ENCODE results near the gene CLTB. TPM values are rescaled to one million over a fixed set of nuclear protein-coding genes. Genes with fewer than 3 reads are reported as not detected.

The CLTB gene
- total and polyA plus RNA-seq, 10 of the 15 experiments (the other 5 are each of a cell fraction or from before 2014, with no cell fraction given): 1.6 to 52.8 (median 36.9) TPM

DNA sequence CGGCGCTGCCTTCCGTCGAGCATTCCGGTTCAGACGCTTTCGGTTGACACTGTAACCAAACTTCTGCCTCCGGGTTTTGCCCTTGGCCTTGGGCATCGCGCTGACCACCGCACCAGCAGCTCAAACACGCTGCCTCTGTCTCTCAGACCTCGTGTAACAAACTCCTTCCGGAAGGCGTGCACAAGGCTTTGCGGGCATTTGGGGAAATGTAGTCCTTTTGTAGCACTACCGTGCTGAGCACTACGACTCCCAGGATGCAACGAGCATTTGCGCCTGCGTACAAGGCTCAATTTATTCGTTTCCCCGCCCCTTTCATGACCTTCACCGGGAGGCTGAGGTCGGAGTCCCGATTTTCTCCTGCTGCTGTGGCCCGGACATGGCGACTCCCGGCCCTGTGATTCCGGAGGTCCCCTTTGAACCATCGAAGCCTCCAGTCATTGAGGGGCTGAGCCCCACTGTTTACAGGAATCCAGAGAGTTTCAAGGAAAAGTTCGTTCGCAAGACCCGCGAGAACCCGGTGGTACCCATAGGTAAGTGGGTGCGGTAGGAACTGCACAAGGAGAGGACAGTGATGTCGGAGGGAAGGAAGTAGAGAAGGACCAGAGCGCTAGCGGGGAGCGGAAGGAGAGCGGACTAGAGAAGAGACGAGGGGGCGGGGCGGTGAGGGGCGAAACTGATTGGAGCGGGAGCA, 27.8 kb downstream of the CLTB start, which contains the start of the genes HIGD2A and NOP16 (continued):
- TF ChIP-seq ZNF24 (IDR thresholded peaks at IDR 0.05) (no peak), STAT1 (conservative IDR thresholded peaks at IDR 0.05) (0 out of 2 replicates have a peak, but pooled peaks have one; percentile 53), TAF1 (IDR thresholded peaks at IDR 0.05; ENCODE audit: borderline replicate concordance, low read depth, low read length) (peak; percentile 74; the same call in 1 of the 2 replicates), CBFB (IDR thresholded peaks at IDR 0.05; ENCODE audit: low read depth) (peak; percentile 89), SMARCA5 (IDR thresholded peaks at IDR 0.05) (peak; percentile 50; the same call in 1 of the 2 replicates), TARDBP (IDR thresholded peaks at IDR 0.05; ENCODE audit: borderline replicate concordance) (peak; percentile 26; the same call in 1 of the 2 replicates), ZZZ3 (IDR thresholded peaks at IDR 0.05; ENCODE audit: control insufficient read depth, insufficient read length, low read depth) (no peak), NR2C1 (IDR thresholded peaks at IDR 0.05) (peak; percentile 84), ZBTB40 (IDR thresholded peaks at IDR 0.05; ENCODE audit: borderline replicate concordance) (peak; percentile 99), YBX1 (IDR thresholded peaks at IDR 0.05) (no peak), LARP7 (IDR thresholded peaks at IDR 0.05) (no peak), CHD1 (IDR thresholded peaks at IDR 0.05; ENCODE audit: low read depth, low read length) (no peak; the same call in 1 of the 2 replicates), BACH1 (IDR thresholded peaks at IDR 0.05; ENCODE audit: borderline replicate concordance) (0 out of 2 replicates have a peak, but pooled peaks have one; percentile 22), YY1 (IDR thresholded peaks at IDR 0.05; ENCODE audit: low read depth, low read length) (peak; percentile 84), RB1 (IDR thresholded peaks at IDR 0.05; ENCODE audit: borderline replicate concordance) (peak; percentile 71; the same call in 1 of the 2 replicates)
- TF ChIP-seq, protein P1, sequence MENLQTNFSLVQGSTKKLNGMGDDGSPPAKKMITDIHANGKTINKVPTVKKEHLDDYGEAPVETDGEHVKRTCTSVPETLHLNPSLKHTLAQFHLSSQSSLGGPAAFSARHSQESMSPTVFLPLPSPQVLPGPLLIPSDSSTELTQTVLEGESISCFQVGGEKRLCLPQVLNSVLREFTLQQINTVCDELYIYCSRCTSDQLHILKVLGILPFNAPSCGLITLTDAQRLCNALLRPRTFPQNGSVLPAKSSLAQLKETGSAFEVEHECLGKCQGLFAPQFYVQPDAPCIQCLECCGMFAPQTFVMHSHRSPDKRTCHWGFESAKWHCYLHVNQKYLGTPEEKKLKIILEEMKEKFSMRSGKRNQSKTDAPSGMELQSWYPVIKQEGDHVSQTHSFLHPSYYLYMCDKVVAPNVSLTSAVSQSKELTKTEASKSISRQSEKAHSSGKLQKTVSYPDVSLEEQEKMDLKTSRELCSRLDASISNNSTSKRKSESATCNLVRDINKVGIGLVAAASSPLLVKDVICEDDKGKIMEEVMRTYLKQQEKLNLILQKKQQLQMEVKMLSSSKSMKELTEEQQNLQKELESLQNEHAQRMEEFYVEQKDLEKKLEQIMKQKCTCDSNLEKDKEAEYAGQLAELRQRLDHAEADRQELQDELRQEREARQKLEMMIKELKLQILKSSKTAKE (IDR thresholded peaks at IDR 0.05; ENCODE audit: low read depth, poor library complexity, severe bottlenecking): peak; percentile 85

Data from GM12878 (cell line).